GM18526 (cell line): ENCODE measurements around the gene CORIN.

Experiments used
- POLR2A ChIP-seq: IDR thresholded peaks from 3 replicates; pipeline ENCODE4 v1.6.1; 2011; ENCODE audit not compliant: insufficient read length; ENCODE audit errors: extremely low read depth

CORIN gene

GRCh38 chr4:47721485-47721884 lies 116.4 kb downstream of the CORIN start:
- no peak for TF ChIP-seq POLR2A

DNA sequence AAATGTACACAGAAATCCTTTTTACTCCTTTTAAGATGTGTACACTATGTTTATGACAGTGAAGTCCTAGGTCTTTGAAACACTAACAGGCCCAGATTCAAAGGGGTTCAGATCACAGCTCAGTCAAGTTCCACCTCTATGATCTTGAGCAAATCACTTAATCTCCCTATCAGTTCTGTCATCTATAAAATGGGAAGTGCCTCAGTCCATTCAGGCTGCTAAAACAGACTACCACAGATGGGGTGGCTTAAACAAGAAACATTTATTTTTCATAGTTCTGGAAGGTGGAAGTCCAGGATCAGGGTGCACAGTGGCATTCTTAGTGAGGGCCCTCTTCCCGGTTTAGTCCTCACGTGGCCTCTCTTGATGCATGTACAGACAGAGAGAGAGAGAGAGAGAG lies 117.1 kb downstream of the CORIN start:
- no peak for TF ChIP-seq POLR2A

DNA sequence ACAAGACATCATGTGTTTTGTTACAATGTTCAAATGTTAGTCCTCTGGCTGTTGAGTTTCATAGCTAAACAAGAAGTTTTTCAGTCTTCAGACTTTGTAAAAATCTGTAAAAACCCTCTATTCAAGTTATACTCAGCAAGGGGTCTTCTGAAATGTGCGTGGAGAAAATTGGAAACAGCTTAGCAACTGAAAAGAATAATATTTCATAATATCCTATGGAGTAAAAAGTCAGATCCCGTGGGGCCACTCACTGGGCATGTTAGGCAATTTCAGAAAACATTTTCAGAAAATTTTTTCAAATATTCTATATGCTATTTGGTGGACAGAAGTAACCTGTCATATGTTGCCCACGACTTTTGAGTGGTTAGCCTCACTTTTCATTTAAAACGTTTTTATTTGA lies 118.3 kb downstream of the CORIN start:
- no peak for TF ChIP-seq POLR2A

- TF ChIP-seq POLR2A: no peak
These were observed 119.2 kb downstream of the CORIN start for GRCh38 chr4:47718696-47719095.

DNA sequence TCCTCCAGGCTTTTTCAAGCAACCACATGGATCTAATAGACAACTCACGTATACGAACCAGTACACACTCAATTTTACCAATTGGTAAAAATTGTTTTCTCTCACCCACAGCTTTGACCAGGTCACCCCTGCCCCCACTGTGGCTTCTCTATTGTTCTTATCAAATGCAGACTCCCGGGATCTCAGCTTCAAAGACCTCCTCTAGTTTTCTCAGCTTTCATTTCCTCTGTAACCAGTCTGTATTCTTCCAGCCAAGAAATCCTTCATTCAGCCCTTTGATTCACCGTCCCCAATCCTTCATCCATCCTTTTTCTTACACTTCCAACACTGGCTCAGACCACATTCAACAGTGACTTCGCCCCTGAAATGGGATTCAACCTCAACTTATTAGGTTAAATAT lies 120.7 kb downstream of the CORIN start:
- no peak for TF ChIP-seq POLR2A

- no peak for TF ChIP-seq POLR2A
These were observed 122.0 kb downstream of the CORIN start for GRCh38 chr4:47715716-47716416.

DNA sequence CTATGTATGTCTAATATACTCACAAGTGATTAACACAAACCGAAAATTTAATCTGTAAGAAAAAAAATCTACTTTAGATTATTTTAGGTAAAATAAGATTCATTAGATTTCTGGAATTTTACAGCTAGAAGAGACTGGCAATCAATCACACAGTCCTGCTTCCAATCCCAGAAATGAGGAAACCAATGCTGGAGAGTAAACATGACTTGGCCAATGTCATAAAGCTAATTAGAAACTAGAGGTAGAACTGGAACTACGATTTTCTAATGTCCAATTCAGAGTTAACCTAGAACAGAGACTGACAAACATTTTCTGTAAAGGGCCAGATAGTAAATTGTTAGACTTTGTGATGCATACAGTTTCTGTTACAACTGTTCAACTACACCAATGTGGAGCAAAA lies 123.6 kb downstream of the CORIN start:
- no peak for TF ChIP-seq POLR2A

DNA sequence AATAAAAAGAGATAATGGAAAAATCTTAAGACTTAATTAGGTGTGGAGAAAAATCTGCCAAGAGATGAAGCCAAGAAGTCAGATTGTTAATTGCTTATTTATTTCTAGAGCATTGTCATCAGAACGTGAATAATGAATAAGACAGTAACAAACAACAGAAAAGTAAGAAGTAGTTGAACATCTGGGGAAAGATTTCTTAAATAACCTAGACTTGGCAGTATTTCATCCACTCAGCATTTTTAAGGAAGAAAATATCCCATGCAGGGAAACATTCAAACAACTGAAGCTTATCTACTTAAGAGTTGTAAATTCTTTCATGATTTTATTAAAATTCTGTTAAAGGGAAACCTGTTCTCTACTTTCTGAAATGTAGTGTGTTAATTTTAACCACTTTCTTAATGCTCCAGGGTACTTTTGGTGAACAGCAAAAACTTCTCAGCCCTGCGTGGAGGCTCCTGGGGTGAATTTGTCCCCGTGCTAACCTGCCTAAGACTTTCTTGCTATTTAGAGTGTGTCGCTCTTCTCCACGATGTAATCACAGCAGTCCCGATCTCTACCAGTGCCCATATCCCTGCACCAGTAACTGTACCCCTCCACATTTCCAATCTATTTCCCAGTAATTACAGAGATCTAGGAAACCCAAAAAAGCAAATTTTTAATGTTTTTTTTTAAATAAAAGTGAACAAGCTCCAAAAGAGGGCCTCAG lies 124.6 kb downstream of the CORIN start:
- TF ChIP-seq POLR2A: no peak

- TF ChIP-seq POLR2A: no peak
These were observed 126.2 kb downstream of the CORIN start for GRCh38 chr4:47711646-47712045.

DNA sequence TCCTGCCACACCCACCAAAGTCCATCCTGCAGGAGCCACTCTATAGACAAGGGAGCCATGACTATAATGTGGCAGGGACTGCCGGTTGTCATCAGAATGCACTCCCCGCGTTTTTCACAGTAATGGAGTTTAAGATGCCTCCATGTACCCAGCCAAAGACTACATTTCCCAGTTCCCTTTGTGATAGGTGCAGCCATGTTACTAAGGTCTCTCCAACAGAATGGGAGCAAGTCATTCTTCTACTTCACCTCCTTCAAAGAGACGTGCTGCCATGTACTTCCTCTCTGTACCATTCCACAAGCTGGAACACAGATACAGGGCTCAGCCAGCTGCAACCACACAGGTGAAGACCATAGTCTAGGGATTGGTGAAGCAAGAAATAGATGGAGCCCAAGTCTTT lies 126.7 kb downstream of the CORIN start:
- no peak for TF ChIP-seq POLR2A

GRCh38 chr4:47705326-47705981 lies 132.4 kb downstream of the CORIN start:
- no peak for TF ChIP-seq POLR2A

DNA sequence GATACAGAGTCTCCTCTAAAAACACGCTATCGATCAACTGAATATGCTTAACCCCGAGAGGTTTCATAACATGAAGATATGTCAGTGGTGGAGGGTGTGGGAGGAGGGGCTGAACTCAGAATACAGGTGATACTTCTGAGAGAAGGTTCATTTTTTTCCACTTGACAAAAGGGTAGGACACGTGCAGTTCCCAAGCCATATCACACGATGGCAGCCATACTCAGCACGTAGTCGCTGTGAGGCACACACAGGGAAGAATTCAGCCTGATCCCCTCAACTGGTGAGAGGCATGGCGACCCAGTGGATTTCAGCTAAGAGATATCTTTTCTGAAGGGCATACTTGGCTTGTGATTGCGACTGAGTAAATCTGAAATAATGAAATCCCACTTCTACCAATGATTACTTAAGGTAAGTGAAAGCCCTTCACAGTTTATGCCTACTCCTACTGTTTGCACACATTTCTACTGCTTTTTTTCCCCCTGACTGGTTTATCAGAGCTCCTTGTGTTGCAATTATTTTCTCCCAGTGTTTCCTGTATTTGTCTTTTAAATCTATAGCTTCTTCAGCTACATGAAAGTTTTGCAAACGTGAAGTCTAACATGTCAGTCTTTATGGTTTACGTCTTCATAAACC lies 133.1 kb downstream of the CORIN start:
- TF ChIP-seq POLR2A: no peak

DNA sequence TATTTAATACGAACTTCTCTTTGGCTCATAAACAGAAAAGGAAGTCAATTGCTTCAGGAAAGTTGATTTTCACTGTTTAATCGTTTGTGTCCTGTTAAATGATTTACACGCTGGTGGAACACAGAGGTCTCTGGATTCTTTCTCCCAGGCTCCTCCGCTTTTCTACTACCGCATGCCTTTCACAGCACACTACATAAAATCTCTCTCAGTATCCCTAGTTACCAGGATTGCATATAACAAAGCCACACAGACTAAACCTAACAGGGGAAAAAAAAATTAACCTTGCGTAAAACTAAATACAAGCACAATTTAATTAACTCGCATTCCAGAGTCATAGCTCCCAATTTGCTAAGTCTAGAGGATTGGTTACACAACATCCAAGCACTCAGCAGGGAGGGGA lies 133.9 kb downstream of the CORIN start:
- no peak for TF ChIP-seq POLR2A

GRCh38 chr4:47703008-47703407 lies 134.9 kb downstream of the CORIN start:
- no peak for TF ChIP-seq POLR2A

DNA sequence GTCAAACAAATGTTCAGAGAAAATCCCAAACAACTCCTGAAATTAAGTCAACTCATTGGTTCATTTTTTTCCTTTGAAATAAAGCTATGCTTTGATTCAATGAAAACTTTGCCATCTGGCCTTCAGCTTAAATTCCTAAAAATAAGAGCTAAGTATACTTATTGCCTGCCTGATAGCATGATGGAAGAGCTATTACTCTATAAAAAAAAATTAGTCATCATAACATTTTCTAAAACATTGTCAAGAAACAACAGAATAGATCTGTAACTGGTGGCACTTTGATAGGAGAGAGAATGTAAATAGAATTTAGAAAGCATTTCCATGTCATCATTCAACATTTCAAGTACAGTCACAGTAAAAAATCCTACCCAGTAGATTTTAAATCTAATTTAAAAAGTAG lies 136.6 kb downstream of the CORIN start:
- no peak for TF ChIP-seq POLR2A

GRCh38 chr4:47698837-47699236 lies 139.0 kb downstream of the CORIN start:
- no peak for TF ChIP-seq POLR2A
